Naive thymus-derived CD4-positive, alpha-beta T cell (primary cell): Measurements from ENCODE around the gene FGF3. TPM values are rescaled to one million over a fixed set of nuclear protein-coding genes. Genes with fewer than 3 reads are reported as not detected.

Experiments
- ATAC-seq: fragments of 150-1000 bp; cut with Tn5 transposase; 2 replicates; pipeline ENCODE4 v1.10.0; 2021; ENCODE audit warnings: mild to moderate bottlenecking, moderate library complexity
- CTCF ChIA-PET: fragments of 350-600 bp; sonication (Branson Sonifier 250); formaldehyde crosslinking; loops from one replicate; lab custom pipeline; 2021; ENCODE audit warnings: antibody characterized with exemption; lab: Charles Lee
- POLR2A ChIA-PET: fragments of 350-600 bp; sonication (Branson Sonifier 250); formaldehyde crosslinking; loops from one replicate; lab custom pipeline; 2021; ENCODE audit warnings: antibody characterized with exemption, inconsistent platforms; lab: Charles Lee
- DNase-seq, 9 donors: peaks; one replicate each; pipeline versions ENCODE4 v3.0.0 to v3.0.0-alpha.2; 2020 to 2022; ENCODE audit warnings: mixed read lengths in 1 of 9
- H3K27ac ChIP-seq: one replicate; pipeline ENCODE4 v1.7.0; 2013; ENCODE audit warnings: mild to moderate bottlenecking, low read depth, low read length, moderate library complexity
- H3K27me3 ChIP-seq, 2 donors: one replicate each; pipeline ENCODE4 v1.7.0; 2013; ENCODE audit warnings: low read length in 2 of 2, mild to moderate bottlenecking in 2 of 2, moderate library complexity in 2 of 2; ENCODE audit not compliant: control insufficient read depth in 2 of 2, insufficient read depth in 2 of 2
- H3K36me3 ChIP-seq, 3 experiments: 1 replicate in 2 of 3; 2 replicates in 1 of 3; pipeline ENCODE4 v1.7.0; 2013; ENCODE audit warnings: low read length in 3 of 3, mild to moderate bottlenecking in 3 of 3, moderate library complexity in 1 of 3; ENCODE audit not compliant: insufficient read depth in 3 of 3, control insufficient read depth in 2 of 3
- H3K4me1 ChIP-seq, 2 donors: one replicate each; pipeline ENCODE4 v1.7.0; 2013; ENCODE audit warnings: low read length in 2 of 2, mild to moderate bottlenecking in 2 of 2, moderate library complexity in 1 of 2; ENCODE audit not compliant: control insufficient read depth in 2 of 2, insufficient read depth in 2 of 2
- H3K4me3 ChIP-seq: 2 replicates; pipeline ENCODE4 v1.7.0; 2013; ENCODE audit warnings: mild to moderate bottlenecking, low read length
- H3K9me3 ChIP-seq, 3 experiments: 1 replicate in 2 of 3; 2 replicates in 1 of 3; pipeline ENCODE4 v1.7.0; 2013; ENCODE audit warnings: low read length in 3 of 3; ENCODE audit not compliant: control insufficient read depth in 2 of 3
- H3K27ac Mint-ChIP-seq, 9 donors: one replicate each; pipeline ENCODE4 v1.8.0; 2020 to 2022; ENCODE audit warnings: mixed read lengths in 9 of 9, mild to moderate bottlenecking in 8 of 9, moderate library complexity in 5 of 9, inconsistent platforms in 2 of 9
- H3K27me3 Mint-ChIP-seq, 5 donors: one replicate each; pipeline ENCODE4 v1.8.0; 2021 to 2022; ENCODE audit warnings: mixed read lengths in 5 of 5, mild to moderate bottlenecking in 1 of 5
- H3K36me3 Mint-ChIP-seq, 5 donors: one replicate each; pipeline ENCODE4 v1.8.0; 2020 to 2022; ENCODE audit warnings: mixed read lengths in 5 of 5, mild to moderate bottlenecking in 3 of 5, inconsistent platforms in 1 of 5
- H3K4me1 Mint-ChIP-seq, 7 donors: one replicate each; pipeline ENCODE4 v1.8.0; 2020 to 2022; ENCODE audit warnings: mixed read lengths in 7 of 7, mild to moderate bottlenecking in 3 of 7, inconsistent platforms in 1 of 7
- H3K4me3 Mint-ChIP-seq, 10 donors: one replicate each; pipeline ENCODE4 v1.8.0; 2020 to 2022; ENCODE audit warnings: mild to moderate bottlenecking in 10 of 10, mixed read lengths in 10 of 10, moderate library complexity in 6 of 10, inconsistent platforms in 2 of 10
- H3K9me3 Mint-ChIP-seq, 11 donors: one replicate each; pipeline ENCODE4 v1.8.0; 2020 to 2022; ENCODE audit warnings: mixed read lengths in 11 of 11, mild to moderate bottlenecking in 4 of 11, inconsistent platforms in 1 of 11, moderate library complexity in 1 of 11
- intact Hi-C, 2 donors: fragments of 100-400 bp; cut with micrococcal nuclease; formaldehyde crosslinking; loops; one replicate each; pipeline ENCODE4 v1.15.1; 2023
- polyA plus RNA-seq, 2 donors: library from polyadenylated mRNA; unstranded; fragments of 300-500 nt; fragmentation: Illumina TruSeq; gene quantifications; one replicate each; pipeline ENCODE4 v1.2.3, GENCODE V29; 2021
- total RNA-seq, 6 experiments: library from RNA in 5 of 6; stranded (reverse) in 5 of 6; gene quantifications; 1 replicate in 5 of 6; 2 replicates in 1 of 6; pipeline ENCODE4 v1.2.3 and lab custom pipeline; 2021 to 2026

The FGF3 gene
- total and polyA plus RNA-seq, 7 experiments from 2014 or later = not detected

DNA sequence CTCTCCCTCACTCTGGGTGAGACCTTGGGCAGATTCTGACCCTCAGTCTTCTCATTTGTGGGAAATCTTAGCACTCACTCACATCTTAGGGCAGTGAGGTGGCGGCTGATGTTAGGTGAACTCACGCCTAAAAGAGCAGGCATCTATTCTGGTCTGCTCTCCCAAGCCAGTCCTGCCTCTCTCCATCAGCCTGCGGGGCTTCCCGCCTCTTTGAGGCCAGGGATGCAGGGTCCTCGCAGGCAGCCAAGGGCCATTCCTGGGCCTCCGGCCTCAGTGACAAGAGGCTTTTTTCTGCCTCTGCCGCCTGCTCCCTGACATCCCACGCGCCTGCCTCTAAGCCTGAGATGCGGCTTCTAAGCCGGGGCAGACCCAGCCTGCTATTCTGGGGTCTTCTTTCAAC is 30.3 kb downstream of the FGF3 start:
- ATAC-seq = no peak
- DNase-seq = no peak
- no peak overlapping the region for H3K27ac ChIP-seq
- Mint-ChIP-seq H3K36me3 (no peaks in the 10 kb centered on the region), H3K4me3 (no peak overlapping the region), H3K27me3 (no peaks in the 10 kb centered on the region), H3K9me3 (peaks cover 0 to 4% (median 0%) of the 10 kb centered on the region in 11 donors), H3K4me1 (no peaks in the 10 kb centered on the region), H3K27ac (no peak overlapping the region)
- intact Hi-C loops = no loop called here
- no peaks in the 10 kb centered on the region for H3K9me3 ChIP-seq
- CTCF ChIA-PET = no interaction called here
- no peaks in the 10 kb centered on the region for H3K4me1 ChIP-seq
- POLR2A ChIA-PET = no interaction called here
- H3K36me3 ChIP-seq = no peaks in the 10 kb centered on the region
- H3K27me3 ChIP-seq = no peaks in the 10 kb centered on the region
- H3K4me3 ChIP-seq = no peak overlapping the region

DNA sequence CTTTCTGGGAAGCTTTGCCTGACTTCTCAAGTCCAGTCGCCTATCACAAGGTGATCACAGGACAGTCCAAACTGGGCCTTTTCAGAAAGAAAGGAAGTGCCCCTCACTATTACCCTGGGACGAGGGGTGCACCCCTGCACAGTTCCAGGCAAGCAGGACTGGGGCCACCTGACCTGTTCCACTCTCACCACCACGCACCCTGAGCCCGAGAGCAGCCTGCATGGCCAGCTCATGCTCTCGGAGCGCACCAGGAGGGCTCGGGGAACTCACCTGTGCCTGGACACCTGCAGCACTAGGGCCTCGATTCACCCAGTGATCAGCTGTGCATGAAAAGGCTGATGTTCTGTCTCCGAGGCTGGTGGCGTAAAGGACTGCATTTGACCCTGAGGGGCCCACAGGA is 31.3 kb downstream of the FGF3 start:
- no peak for DNase-seq
- Mint-ChIP-seq H3K27me3 (peaks cover 0 to under 1% (median 0%) of the 10 kb centered on the region in 5 donors), H3K9me3 (peaks cover 0 to 2% (median 0%) of the 10 kb centered on the region in 11 donors), H3K27ac (no peak overlapping the region), H3K36me3 (no peaks in the 10 kb centered on the region), H3K4me1 (no peaks in the 10 kb centered on the region), H3K4me3 (no peak overlapping the region)
- no peaks in the 10 kb centered on the region for H3K4me1 ChIP-seq
- no peaks in the 10 kb centered on the region for H3K27me3 ChIP-seq
- no peaks in the 10 kb centered on the region for H3K9me3 ChIP-seq
- ATAC-seq = no peak
- POLR2A ChIA-PET = no interaction called here
- no peak overlapping the region for H3K27ac ChIP-seq
- no peak overlapping the region for H3K4me3 ChIP-seq
- intact Hi-C loops = no loop called here
- no peaks in the 10 kb centered on the region for H3K36me3 ChIP-seq
- CTCF ChIA-PET = no interaction called here

DNA sequence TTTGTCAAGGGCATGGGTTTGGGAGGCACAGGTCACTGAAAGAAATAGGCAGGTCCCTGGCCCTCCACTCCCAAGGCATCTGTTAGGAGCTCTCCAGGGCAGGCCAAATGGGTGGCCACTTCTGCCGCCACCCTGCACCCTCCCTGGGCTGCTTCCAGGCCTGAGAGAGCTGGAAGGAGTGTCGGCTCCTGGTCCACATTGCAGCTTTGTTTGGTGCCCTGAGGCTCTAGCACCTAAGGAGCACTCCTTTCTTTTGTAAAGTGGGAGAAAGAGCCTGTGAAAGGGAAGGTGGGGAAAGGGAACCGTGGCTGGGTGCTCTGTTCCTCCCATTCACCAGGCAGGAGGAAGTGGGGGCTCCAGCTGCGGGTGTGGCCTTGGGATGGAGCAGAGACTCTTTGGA is 31.8 kb downstream of the FGF3 start:
- no peaks in the 10 kb centered on the region for H3K4me1 Mint-ChIP-seq
- no peaks in the 10 kb centered on the region for H3K9me3 Mint-ChIP-seq
- H3K4me3 Mint-ChIP-seq = no peak overlapping the region
- POLR2A ChIA-PET = no interaction called here
- CTCF ChIA-PET = no interaction called here
- no peak overlapping the region for H3K27ac ChIP-seq
- H3K27me3 ChIP-seq = no peaks in the 10 kb centered on the region
- no peak overlapping the region for H3K27ac Mint-ChIP-seq
- intact Hi-C loops = no loop called here
- no peaks in the 10 kb centered on the region for H3K9me3 ChIP-seq
- no peak for ATAC-seq
- H3K4me3 ChIP-seq = no peak overlapping the region
- H3K36me3 ChIP-seq = no peaks in the 10 kb centered on the region
- no peaks in the 10 kb centered on the region for H3K36me3 Mint-ChIP-seq
- peaks cover 0 to 3% (median 0%) of the 10 kb centered on the region in 5 donors for H3K27me3 Mint-ChIP-seq
- DNase-seq = no peak
- H3K4me1 ChIP-seq = no peaks in the 10 kb centered on the region

DNA sequence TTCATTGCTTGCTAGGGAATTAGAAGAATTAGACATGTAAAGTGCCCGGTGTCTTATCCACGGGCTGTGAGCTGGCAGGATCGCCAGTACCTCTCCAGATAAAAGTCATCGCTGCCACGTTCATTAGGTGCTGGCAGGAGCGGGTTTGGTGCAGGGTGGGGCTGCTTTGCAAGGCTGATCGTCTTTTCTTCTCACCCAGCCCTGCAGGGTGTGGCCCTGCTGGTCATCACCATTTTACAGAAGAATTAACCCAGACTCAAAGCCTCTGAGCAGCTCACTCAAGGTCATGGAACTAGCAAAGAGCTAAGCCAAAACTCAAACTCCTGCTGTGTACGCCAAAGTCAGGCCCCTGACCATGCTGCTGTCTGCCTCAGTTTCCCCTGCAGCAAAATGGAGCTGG is 38.0 kb downstream of the FGF3 start:
- Histone ChIP-seq H3K27me3 (no peaks in the 10 kb centered on the region), H3K4me3 (no peak overlapping the region), H3K36me3 (no peaks in the 10 kb centered on the region), H3K9me3 (no peaks in the 10 kb centered on the region), H3K4me1 (no peaks in the 10 kb centered on the region), H3K27ac (no peak overlapping the region)
- intact Hi-C loops = no loop called here
- ATAC-seq (no peak), DNase-seq (no peak)
- H3K27me3 Mint-ChIP-seq = peaks cover 10 to 33% (median 14%) of the 10 kb centered on the region in 5 donors
- H3K4me1 Mint-ChIP-seq = no peaks in the 10 kb centered on the region
- no peak overlapping the region for H3K27ac Mint-ChIP-seq
- no peaks in the 10 kb centered on the region for H3K9me3 Mint-ChIP-seq
- POLR2A ChIA-PET = interaction anchor here (1.1 kb wide), 1 partner anchor 274 kb away, joined by 4 read pairs; no protein-coding TSS in a partner anchor
- CTCF ChIA-PET = no interaction called here
- H3K36me3 Mint-ChIP-seq = no peaks in the 10 kb centered on the region
- no peak overlapping the region for H3K4me3 Mint-ChIP-seq

DNA sequence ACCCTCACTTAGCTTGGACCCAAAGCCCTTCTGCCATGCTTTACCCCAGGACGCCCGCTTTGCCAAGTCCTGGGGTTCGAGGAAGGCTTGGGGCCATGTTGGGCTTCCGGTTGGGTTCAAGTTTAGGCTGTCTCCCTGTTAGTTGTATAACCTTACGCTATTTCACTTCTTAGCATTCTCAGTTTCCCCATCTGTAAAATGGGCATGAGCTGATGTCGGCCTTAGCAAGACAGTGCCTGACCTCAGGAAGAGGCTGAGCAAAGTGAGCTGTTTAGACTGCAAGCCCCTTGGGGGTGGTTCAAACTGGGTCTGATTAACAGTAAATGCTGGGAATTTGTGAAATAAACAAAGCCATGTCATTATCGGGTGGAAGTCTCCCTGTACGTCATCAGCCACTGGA is 40.8 kb downstream of the FGF3 start:
- ChIA-PET POLR2A (no interaction called here), CTCF (no interaction called here)
- H3K4me3 Mint-ChIP-seq = no peak overlapping the region
- H3K27me3 Mint-ChIP-seq = peaks cover 11 to 35% (median 22%) of the 10 kb centered on the region in 5 donors
- intact Hi-C loops = no loop called here
- H3K9me3 Mint-ChIP-seq = no peaks in the 10 kb centered on the region
- ATAC-seq (no peak), DNase-seq (no peak)
- Histone ChIP-seq H3K4me1 (no peaks in the 10 kb centered on the region), H3K27me3 (no peaks in the 10 kb centered on the region), H3K27ac (no peak overlapping the region), H3K9me3 (no peaks in the 10 kb centered on the region), H3K36me3 (no peaks in the 10 kb centered on the region), H3K4me3 (no peak overlapping the region)
- H3K4me1 Mint-ChIP-seq = peaks cover 0 to 1% (median 0%) of the 10 kb centered on the region in 7 donors
- H3K36me3 Mint-ChIP-seq = no peaks in the 10 kb centered on the region
- H3K27ac Mint-ChIP-seq = no peak overlapping the region

DNA sequence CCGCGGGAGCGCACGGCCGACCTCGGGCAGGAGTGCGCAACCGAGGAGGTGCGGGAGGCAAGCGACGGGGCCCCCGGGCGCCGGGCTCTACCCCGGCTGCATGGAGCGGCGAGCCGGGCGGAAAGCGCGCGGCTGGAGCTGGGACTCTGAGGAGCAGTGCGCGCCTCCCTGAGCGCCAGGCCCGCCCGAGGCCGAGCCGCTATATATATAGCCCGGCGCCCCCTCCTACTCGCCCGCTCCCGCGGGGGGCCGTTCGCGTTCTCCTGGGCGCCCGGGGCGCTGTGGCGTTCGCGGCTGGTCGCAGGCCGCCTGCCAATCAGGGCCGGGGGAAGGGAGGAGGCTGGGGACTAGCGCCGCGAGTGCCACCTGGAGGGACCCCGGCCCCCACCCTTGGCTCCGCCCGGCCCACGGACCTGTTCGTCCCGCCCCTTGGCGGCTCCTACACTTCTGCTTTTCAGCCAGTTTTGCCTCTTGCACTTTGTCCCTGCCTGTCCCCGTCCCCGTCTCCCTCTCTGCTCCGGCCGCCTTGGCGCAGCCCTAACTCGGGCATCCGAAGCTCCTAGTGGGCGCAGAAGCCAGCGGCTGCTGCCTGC is 44.0 kb downstream of the FGF3 start, which contains the start of gene FGF4:
TSS of gene FGF4 (minus strand) at position 179 of the 593 bp plus-strand sequence. CDS start 257 bp downstream, outside the sequence.
- Mint-ChIP-seq H3K27me3 (peaks cover 20 to 49% (median 40%) of the 10 kb centered on the region in 5 donors), H3K4me3 (peak within 1 kb of the TSS in 2 of 10 donors; percentile 43 to 55), H3K36me3 (no peaks in the 10 kb centered on the region), H3K9me3 (no peaks in the 10 kb centered on the region), H3K27ac (no peak within 1 kb of the TSS), H3K4me1 (peaks cover 0 to 1% (median 0%) of the 10 kb centered on the region in 7 donors)
- no peak within 1 kb of the TSS for H3K4me3 ChIP-seq
- H3K27ac ChIP-seq = no peak within 1 kb of the TSS
- no peaks in the 10 kb centered on the region for H3K9me3 ChIP-seq
- no peaks in the 10 kb centered on the region for H3K36me3 ChIP-seq
- ChIA-PET CTCF (no interaction called here), POLR2A (no interaction called here)
- ATAC-seq (no peak), DNase-seq (no peak)
- no peaks in the 10 kb centered on the region for H3K4me1 ChIP-seq
- H3K27me3 ChIP-seq = no peaks in the 10 kb centered on the region
- intact Hi-C loops = no loop called here
